A172 (cell line): ENCODE measurements around the gene KIZ. TPM values are rescaled to one million over a fixed set of nuclear protein-coding genes. Genes with fewer than 3 reads are reported as not detected.
A peak's percentile ranks its signal among the peaks of the same experiment; 100 is the strongest.

Source experiments
- DNase-seq: peaks from one replicate; pipeline ENCODE4 v3.0.0-alpha.2; 2015; ENCODE audit warnings: low spot score
- total RNA-seq: library from RNA; depleted of rRNA; stranded (reverse); fragments of >200 nt; shearing (Covaris generic); gene quantifications from 2 replicates; pipeline ENCODE4 v1.2.3, GENCODE V29; 2014; rRNA removed

The KIZ gene
- total RNA-seq, 1 experiment from 2014 or later, result 20.7 TPM

DNA sequence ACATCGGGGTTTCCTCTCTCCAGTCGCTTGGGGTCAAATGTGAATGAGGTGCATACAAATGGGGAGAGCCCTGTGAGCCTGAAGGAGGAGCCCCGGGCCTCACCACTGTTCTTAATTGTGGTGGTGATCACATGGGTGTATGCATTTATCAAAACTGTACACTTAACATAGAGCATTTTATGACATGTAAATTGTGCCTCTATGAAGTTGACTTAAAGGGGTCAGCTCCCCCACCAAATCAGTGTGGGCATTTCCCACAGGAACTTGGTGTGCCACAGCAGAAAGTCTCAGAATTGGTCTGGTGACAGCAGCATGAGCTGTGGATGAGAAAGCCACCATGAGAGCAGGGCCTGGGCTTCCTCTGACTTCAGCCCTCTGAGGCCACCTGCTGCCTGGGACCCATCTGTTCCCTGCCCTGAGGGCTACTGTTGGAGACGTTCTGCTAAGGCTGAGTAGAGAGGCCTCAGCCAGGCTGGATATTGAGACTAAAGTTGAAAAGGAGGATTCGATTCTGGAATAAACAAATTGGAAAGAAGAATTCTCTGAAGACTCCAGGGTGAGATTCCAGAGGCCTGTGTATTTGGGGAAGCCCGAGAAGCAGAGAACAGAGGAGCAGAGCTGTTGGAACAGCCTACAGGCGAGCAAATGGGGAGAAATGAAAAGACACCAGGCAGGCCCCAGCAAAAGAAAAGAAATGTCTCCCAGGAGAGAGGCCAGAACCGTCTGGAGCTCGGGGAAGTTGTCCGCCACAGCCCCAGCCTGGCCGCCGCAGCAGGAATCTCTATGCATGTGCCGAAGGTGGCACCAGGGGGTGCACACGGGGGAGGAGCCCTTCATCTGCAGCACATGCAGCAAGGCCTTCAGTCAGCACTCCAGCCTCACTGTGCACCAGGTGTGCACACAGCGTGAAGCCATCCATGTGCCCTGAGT lies 139.6 kb downstream of the KIZ start:
- no peak for DNase-seq

DNA sequence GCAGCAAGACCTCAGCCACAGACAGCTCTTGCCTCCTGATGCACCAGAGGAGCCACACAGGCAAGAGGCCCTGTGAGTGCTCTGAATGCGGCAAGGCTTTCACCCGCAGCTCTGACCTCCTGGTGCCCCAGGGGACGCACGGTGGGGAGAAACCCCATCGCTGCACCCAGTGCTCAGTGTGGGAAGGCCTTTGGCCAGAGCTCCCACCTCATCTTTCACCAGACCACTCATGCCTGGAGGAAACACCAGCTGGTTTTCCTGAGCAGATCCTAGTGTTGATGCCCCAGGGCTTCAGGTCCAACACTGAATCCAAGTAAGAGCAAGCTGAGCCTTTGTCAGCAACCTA lies 140.3 kb downstream of the KIZ start:
- DNase-seq, result no peak

- DNase-seq, result no peak
Measured at GRCh38 chr20:21269772-21270171, 143.9 kb downstream of the KIZ start.

DNA sequence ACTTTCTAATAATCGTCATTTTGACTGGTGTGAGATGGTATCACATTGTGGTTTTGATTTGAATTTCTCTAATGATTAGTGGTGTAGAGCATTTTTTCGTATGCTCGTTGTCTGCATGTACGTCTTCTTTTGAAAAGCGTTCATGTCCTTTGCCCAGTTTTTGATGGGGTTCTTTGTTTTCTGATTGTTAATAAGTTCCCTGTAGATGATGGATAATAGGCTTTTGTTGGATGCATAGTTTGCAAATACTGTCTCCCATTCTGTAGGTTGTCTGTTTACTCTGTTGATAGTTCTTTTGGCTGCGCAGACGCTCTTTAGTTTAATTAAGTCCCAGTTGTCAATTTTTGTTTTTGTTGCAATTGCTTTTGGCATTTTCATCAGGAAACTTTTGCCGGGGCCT lies 144.9 kb downstream of the KIZ start:
- no peak for DNase-seq

GRCh38 chr20:21272279-21272678 lies 146.4 kb downstream of the KIZ start:
- peak; percentile 25 for DNase-seq

DNA sequence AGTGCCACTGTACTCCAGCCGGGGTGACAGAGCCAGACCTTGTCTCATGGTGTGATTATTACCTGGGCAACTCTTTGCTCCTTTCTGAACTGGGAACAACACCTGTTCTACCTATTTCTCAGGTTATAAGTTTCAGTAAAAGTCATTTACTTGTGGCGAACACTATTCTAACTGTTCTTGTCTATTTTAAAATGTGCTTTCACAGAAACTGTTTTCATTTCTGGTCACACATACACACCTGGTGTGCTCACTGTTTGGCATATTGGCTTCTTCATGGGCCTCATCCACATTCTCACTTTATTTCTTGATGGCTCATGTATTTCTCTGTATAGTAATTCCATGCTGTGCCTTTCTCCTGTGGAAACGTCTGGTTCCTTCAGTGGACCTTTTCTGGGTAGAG lies 146.8 kb downstream of the KIZ start:
- no peak for DNase-seq

DNA sequence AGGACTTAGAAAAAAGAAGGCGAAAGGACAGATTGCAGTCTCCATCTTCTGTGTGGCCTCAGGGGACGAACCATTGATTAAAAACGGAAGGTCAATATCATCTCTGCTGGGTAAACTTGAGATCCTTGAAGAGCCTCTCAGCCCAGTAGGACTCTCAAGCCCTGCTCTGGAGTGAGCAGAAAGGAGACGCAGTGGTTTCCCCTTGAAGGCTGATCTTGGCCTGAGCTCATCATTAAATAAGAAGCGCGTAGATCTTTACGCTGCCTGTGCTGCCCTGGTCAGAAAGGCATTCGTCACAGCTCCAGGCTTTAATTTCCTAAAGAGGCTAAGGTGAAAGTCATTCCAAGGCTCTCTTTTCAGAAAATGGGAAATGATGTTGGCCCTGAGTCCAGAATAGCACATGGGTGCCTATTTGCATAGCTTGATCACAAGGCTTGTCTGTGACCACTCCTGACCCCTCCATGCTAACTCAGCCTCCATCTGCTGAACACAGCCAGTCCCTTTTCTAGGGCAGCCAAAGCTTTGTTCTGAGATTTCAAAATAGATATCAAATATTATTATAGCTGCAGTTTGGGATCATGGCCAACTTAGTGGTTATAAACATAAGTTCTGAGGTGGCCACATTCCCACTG lies 148.0 kb downstream of the KIZ start:
- DNase-seq, result no peak

DNA sequence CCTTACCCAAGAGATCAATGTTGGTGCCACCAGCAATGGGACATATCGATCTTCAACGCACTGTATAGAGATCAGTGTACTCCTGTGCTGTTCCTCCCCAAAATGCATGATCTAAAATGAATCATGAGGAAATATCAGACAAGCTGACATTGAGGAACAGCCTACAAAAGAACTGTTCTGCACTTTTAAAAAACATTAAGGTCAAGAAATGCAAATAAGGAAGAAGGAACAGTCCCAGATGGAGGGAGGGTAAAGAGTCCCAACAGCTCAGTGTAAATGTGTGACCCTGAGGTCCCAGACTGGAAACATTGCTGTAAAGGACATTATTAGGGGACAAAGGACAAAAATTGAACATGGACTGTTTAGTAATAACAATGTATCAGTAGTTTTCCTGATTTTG lies 152.9 kb downstream of the KIZ start:
- no peak for DNase-seq

- DNase-seq, result no peak
Measured at GRCh38 chr20:21279706-21280521, 154.0 kb downstream of the KIZ start.

DNA sequence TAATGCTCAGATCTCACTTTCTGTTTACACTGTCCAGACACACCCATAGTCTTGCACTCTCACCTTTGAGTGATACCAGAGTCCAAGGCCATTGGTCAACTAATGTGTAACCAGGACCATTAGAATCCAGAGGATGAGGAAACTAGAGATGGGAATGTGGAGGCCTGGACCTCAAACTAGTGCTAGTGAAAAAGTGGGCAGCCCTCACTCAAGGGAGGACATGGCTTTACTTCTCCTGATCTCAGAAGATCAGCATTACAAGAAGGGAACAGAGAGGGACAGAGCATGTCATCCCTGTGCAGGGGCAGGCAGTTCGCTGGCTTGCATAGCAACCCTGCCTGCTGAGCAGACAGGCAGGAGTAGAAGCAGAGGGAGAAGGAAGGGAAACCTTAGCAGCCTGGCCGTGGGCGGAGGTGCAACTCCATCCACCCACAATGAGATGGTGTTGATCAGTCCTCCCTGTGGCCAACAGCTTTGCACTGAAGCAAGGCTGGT lies 154.7 kb downstream of the KIZ start:
- DNase-seq, result no peak

DNA sequence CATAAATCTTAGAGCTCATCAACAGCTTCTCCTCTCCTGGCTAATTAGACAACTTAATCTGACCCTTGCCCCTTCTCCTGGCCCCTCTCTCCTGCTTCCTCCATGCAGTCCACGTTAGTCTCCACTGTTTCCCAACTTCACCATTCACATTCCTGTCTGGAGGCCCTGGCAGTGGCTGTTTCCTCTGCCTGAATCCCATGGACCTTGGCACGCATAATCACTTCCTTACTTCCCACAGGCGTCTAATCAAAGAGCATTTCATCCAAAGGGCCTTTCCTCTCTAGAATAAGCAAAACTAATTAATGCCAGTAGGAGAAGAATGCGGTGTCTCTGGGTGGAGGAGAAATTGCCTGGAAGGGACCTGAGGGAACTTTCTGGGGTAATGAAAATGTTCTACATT lies 160.9 kb downstream of the KIZ start:
- no peak for DNase-seq

- DNase-seq, result no peak
Measured at GRCh38 chr20:21288587-21289370, 162.9 kb downstream of the KIZ start.

DNA sequence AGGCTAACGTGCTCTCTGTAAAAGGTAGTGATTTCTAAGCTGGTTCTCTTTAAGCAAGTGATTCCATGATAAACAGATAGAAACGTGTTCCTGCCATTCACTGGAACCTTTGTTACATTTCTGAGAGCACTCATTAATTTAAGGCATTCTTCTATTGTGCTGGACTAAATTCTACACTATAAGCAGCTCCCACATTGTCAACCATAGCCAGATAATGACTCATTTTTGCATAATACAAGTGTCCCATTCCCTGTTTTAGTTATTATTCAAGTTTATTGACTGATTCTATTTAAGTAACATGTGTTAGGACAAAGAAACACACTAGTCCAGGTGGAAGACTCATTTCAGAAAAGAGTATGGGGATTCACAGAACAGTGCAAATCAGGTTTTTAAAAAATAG lies 163.8 kb downstream of the KIZ start:
- DNase-seq, result no peak

DNA sequence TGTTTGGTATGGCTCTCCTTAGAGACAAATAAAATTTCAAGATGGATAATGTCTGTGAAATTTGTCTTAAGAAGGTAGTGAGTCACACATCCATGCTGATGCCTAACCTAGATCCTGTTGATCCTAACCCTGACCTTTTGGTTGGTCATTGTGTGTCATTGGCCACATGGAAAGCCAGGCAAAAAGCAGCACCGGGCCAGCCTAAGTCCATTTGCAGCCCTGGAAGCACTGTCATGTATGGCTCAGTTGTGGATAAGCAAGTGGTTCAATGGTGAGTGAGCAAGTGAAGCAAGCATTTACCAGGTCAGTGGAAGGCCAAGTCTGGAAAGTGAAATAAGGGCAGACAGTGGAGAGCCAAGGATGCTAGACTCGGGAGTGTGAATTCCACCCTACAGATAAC lies 165.1 kb downstream of the KIZ start:
- no peak for DNase-seq

DNA sequence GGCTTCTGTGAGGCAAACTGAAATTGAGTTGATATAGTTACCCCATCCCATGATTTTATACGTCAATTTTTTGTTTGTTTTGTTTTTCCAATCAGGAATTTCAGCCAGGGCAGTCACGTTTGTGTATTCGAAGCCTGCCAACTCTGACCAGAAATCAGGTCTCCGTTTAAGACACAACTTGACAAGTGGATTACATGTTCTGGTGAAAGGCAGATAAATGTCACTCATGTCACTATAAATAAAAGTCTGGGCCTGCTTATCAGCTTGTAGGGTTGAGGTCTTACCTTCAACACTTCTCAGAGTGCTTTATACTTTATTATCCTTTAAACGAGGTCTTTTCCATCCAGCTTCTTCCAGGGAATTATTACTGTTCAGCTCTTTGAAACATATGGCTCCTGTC lies 168.9 kb downstream of the KIZ start:
- no peak for DNase-seq

Other genes starting within 250 kb of the KIZ start
- not detected in 2 replicates for gene LINC00237, start 19.7 kb upstream of the KIZ start, total RNA-seq
- gene XRN2, start 177.2 kb downstream of the KIZ start, total RNA-seq, result 128 and 139 TPM in 2 replicates